ENCODE results near the gene MRPL34. TPM values are rescaled to one million over a fixed set of nuclear protein-coding genes. Genes with fewer than 3 reads are reported as not detected.
"Not testable (repeated sequence)": the region's sequence is repeated elsewhere in the genome, so short reads cannot be mapped to it uniquely, and the experiment has no call there.

The MRPL34 gene
- total RNA-seq, 4 donors from 2014 or later: 42.7 to 89.5 (median 73.1) TPM

DNA sequence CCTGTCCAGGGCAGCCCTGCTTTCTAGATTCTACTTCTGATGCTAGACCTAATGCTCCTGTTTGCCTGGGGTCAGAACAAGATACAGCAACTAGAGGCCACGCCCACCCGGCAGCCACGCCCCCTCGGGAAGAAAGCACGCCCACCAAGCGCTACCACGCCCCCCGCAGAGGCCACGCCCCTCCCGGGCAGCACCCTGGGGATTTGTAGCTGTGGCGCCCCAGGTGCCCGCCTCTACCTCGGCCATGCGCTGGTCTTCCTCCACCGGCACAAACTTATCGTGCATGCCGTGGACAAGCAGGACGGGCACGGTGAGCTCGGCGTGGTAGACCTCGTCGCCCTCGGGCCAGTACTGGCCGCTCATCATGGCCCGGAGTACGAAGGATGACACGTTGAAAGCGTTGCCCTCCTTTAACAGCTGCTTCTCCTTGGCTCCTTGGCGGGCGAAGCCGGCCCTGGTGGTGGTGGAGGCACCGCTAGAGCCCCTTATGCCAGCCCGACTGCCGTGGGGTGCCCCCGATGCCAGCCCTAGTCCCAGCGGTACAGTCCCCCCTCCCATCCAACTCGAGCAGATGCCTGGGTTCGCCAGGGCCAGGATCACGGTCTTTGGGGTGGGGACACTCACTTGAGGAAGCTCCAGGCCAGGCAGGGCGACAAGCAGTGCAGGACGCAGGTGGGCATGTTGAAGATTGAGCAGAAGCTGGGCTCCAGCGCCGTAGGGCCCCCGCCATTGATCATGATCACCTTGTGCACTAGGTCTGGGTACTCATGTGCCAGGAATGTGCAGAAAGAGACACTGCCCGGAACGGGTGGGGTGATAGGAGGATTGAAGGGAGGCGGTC, 11.4 kb upstream of the MRPL34 start:
- Histone ChIP-seq H3K9me3 (no peaks in the 10 kb centered on the region), H3K27me3 (no peaks in the 10 kb centered on the region), H3K27ac (no peak overlapping the region), H3K4me3 (no peak overlapping the region), H3K36me3 (peaks cover 6% of the 10 kb centered on the region), H3K4me1 (peaks cover 14% of the 10 kb centered on the region)
- no peak for DNase-seq (ENCODE audit: low spot score in 2 of 2)
- TF ChIP-seq, protein P1, sequence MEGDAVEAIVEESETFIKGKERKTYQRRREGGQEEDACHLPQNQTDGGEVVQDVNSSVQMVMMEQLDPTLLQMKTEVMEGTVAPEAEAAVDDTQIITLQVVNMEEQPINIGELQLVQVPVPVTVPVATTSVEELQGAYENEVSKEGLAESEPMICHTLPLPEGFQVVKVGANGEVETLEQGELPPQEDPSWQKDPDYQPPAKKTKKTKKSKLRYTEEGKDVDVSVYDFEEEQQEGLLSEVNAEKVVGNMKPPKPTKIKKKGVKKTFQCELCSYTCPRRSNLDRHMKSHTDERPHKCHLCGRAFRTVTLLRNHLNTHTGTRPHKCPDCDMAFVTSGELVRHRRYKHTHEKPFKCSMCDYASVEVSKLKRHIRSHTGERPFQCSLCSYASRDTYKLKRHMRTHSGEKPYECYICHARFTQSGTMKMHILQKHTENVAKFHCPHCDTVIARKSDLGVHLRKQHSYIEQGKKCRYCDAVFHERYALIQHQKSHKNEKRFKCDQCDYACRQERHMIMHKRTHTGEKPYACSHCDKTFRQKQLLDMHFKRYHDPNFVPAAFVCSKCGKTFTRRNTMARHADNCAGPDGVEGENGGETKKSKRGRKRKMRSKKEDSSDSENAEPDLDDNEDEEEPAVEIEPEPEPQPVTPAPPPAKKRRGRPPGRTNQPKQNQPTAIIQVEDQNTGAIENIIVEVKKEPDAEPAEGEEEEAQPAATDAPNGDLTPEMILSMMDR (IDR thresholded peaks at IDR 0.05): no peak
- 78% methylated on average over 40 of the region's 48 CpGs for WGBS

DNA sequence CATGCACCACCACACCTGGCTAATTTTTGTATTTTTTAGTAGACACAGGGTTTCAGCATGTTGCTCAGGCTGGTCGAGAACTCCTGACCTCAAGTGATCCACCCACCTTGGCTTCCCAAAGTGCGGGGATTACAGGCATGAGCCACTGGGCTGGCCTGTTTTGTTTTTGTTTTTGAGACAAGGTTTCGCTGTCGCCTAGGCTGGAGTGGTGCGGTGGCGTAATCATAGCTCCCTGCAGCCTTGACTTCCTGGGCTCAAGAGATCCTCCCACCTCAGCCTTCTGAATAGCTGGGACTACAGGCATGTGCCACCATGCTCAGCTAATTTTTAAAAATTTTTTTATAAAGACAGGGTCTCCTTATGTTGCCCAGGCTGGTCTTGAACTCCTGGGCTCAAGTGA, 10.1 kb upstream of the MRPL34 start:
- H3K27ac ChIP-seq, H3K36me3 ChIP-seq: not testable (repeated sequence)

DNA sequence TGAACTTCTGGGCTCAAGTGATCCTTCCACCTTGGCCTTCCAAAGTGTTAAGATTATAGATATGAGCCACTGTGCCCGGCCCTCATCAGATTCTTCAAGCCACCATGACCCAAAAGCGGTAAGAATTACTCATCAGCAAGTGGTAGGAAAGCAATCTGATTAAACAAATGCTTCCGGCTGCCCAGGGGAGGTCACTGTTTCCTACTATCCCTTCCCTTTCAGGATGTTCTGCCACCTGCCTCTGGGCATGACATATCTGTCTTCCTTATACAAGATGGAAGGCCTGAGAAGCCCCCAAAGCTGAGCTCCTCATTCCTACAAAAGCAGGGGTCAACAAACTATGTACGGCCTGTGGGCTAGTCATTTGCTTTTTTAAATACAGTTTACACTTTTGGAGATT, 9.4 kb upstream of the MRPL34 start:
- peaks cover 6% of the 10 kb centered on the region for H3K36me3 ChIP-seq
- H3K27me3 ChIP-seq: no peaks in the 10 kb centered on the region

More for the DNA sequence above, 10.1 kb upstream of the MRPL34 start:
- DNase-seq (ENCODE audit: low spot score in 2 of 2); H3K4me3 ChIP-seq; H3K9me3 ChIP-seq; H3K27me3 ChIP-seq: not testable (repeated sequence)
- peaks cover 14% of the 10 kb centered on the region for H3K4me1 ChIP-seq
- WGBS: 99% methylated on average over 6 of the region's 6 CpGs

DNA sequence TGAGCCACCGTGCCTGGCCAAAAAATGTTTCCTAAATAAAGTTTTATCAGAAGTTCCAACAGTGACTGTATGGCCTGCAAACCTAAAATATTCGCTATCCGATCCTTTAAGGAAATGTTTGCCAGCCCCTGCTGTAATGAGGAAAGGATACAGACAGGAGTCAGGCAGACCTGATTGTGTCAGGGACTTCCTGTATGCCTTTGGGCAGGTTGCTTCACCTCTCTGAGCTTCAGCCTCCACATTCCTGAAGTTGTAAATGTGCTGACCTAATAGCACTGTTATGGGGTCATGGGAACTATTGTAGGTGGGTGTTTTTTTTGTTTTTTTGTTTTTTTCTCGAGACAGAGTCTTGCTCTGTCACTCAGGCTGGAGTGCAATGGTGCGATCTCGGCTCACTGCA, 8.7 kb upstream of the MRPL34 start:
- DNase-seq (ENCODE audit: low spot score in 2 of 2): no peak
- H3K4me1 ChIP-seq: peaks cover 16% of the 10 kb centered on the region
- WGBS: 87% methylated on average over 6 of the region's 6 CpGs
- H3K36me3 ChIP-seq: peaks cover 6% of the 10 kb centered on the region
- H3K27ac ChIP-seq: no peak overlapping the region
- no peak overlapping the region for H3K4me3 ChIP-seq
- no peaks in the 10 kb centered on the region for H3K9me3 ChIP-seq
- no peaks in the 10 kb centered on the region for H3K27me3 ChIP-seq
- no peak for TF ChIP-seq POLR2A (IDR thresholded peaks at IDR 0.05)
- TF ChIP-seq, protein P1 (IDR thresholded peaks at IDR 0.05): no peak
- no peak for TF ChIP-seq EP300 (IDR thresholded peaks at IDR 0.05)
- TF ChIP-seq POLR2AphosphoS5 (IDR thresholded peaks at IDR 0.05): no peak

More for the DNA sequence above, 9.4 kb upstream of the MRPL34 start:
- no peak for DNase-seq (ENCODE audit: low spot score in 2 of 2)
- Histone ChIP-seq H3K4me1 (peaks cover 14% of the 10 kb centered on the region), H3K9me3 (no peaks in the 10 kb centered on the region), H3K4me3 (no peak overlapping the region), H3K27ac (no peak overlapping the region)
- TF ChIP-seq EP300 (IDR thresholded peaks at IDR 0.05) (no peak), POLR2A (IDR thresholded peaks at IDR 0.05) (no peak), POLR2AphosphoS5 (IDR thresholded peaks at IDR 0.05) (no peak)
- TF ChIP-seq, protein P1 (IDR thresholded peaks at IDR 0.05): no peak
- 55% methylated on average over 4 of the region's 4 CpGs for WGBS

DNA sequence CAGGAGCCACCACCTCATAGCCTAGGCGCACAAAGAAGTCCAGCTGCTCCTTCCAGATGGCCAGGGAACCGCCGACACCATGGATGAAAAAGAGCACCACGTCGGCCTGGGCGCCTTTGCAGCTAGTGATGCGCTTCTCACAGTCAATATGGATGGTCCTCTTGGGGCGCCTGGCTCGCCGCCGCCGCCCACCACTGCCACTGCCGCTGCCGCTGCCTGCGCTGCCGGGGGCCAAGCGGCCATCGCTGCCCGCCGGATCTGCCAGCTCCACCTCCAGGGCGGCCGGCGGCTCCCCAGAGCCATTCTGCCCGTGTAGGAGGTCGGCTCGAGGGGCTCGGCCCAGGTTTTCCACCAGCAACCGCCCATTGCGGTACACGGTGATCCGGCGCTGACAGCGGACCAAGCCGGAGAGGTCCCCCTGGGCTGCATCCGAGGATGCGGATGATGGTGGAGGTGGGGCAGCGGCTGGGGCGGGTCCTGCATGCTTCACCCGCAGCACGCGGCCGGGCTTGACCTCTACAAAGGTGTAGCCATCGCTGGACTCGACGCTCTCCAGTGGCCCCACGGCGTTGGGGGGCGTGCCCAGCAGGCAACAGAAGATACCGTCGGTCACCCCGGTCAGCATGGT, 4.6 kb upstream of the MRPL34 start:
- TF ChIP-seq POLR2AphosphoS5 (IDR thresholded peaks at IDR 0.05) (no peak), POLR2A (IDR thresholded peaks at IDR 0.05) (no peak)
- TF ChIP-seq, protein P1 (IDR thresholded peaks at IDR 0.05): no peak
- DNase-seq (ENCODE audit: low spot score in 2 of 2): no peak
- peaks cover 38% of the 10 kb centered on the region for H3K4me1 ChIP-seq
- no peaks in the 10 kb centered on the region for H3K9me3 ChIP-seq
- no peak overlapping the region for H3K27ac ChIP-seq
- H3K27me3 ChIP-seq: no peaks in the 10 kb centered on the region
- WGBS: 95% methylated on average over 4 of the region's 51 CpGs
- no peak overlapping the region for H3K4me3 ChIP-seq
- H3K36me3 ChIP-seq: peaks cover 6% of the 10 kb centered on the region
